ENCODE measurements around the gene PRRG2.

Gene PRRG2

DNA sequence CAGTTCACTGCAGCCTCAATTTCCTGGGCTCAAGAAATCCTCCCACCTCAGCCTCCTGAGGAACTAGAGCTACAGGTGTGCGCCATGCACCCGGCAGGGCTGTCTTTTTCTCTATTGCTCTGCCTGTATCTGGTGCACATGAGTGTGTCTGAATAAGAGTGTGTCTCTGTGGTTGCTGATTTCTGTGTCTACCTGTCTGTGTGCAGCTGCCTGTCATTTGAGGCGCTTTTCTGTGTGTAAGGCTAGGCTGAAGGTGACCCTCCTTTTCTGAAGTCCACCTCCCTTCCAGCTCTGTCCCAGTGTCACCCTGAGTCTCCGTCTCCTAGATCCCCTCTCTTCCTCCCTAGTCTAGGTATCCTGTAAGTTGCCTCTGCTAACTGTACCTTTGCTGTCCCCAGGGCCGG, 8.4 kb downstream of the PRRG2 start:
- peak; percentile 42 for DNase-seq (ENCODE audit: low spot score)

DNA sequence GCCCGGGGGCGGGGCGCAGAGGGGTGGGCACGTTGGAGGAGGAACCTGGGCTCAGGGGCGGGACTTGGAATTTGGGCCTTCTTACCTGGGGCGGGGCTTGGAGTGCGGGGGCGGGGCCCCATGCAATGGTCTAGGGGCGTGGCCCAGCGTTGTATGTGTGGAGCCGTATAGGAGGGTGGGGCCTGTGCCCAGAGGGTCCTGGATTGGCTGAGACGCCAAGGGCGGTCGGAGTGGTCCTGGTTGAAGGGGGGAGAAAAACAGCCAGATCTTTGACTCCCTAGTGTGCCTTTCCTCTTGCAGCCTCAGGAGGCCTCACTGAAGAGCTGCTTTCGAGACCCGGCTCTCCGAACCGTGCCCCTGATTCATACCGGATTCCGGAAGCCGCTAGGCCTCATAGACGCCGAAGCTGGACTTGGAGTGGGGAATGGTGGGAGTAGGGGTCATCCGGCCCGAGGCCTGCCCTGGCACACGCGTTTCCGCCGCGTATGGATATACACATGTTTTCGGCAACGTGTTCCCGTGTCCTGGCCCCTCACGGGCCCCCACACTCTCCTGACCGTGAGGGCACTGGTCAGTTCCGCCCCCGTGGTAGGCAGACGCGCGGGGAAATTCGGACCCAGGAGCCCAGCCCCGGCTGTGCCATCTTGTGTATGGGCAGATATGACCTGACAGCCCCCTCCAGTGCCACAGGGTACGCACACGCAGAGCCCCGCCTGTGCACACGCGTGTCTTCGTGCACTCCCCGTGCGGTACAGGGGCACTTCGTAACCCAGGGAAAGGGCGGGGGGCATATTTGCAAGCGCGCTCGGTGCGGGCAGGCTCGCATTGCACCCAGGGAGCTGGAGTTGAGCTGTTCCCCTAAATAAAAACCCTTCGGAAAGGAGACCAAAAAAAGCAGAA, 9.2 kb downstream of the PRRG2 start:
- peak; percentile 99 for DNase-seq (ENCODE audit: low spot score)

DNA sequence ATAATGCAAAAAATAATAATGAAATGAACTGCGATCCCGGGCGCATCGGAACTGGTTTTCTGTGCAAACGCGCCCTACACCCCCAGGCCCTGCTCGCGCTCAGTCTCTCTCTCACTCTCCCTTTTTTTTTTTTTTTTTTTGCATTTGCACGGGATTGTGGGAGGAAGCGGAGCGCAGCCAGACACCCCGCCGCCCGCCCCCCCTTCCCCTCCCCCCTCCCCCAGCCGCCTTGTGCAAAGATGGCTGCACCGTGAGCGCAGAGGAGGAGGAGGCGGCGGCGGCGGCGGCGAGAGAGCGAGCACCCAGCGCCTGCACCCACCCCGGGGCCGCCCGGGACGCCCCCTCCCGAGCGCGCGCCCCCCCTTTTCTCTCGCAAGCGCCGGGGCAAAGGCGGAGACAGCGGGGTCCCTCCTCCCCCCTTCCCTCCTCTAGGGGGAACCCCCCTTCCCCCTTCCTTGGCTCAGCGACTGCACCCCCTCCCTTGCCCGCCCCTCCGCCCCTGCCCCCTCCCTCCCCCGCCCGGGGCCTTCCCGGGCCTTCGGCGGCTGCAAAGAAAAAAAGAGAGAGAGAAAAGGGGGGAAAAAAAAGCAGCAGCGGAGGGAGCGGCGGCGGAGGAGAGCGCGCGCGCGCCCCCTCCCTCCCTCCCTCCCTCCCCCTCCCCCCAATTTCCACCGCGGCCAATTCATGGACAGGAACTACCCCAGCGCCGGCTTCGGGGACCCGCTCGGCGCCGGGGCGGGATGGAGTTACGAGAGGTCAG, 10.0 kb downstream of the PRRG2 start, which contains the start of gene PRR12:
PRR12 (plus strand) TSS at position 212 of the 760 bp plus-strand sequence; CDS start at position 685, 473 bp downstream.
- DNase-seq (ENCODE audit: low spot score), result peak; percentile 81

DNA sequence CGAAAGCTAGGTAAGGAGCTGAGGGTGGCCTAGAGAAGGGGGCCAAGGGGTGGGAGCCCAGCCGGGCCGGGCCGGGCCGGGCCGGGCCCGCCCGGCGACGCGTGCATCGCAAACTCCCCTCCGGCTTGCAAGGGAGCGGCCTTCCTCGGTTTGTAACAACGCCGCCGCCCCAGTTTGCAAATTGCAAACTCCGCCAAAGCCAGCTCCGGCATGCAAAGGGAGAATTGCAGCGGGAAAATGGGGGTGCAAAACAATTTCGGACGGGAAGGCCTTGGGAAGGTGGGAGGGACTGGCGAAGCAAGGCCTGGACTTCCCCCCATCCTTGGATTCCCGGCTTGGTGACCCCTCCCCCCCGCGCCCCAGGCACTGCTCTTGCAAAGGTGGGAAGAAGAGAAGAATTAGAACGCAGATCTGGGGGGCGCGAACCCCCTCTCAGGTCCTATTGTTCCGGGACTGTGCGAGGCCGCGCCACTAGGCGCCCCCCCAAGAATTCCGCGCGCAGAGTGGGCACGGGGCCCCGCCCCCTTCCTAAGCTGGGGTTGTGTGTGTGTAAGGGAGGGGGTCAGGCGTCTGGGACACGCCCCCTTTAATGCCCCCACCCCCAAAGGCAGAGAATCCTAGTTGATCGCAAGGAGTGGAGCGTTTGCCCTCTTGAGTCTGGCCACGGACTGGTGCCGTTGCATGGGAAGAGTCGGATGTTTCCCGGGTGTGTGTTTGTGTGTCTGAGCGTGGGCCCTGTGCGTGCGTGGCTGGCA, 10.8 kb downstream of the PRRG2 start:
- peak; percentile 66 for DNase-seq (ENCODE audit: low spot score)

DNA sequence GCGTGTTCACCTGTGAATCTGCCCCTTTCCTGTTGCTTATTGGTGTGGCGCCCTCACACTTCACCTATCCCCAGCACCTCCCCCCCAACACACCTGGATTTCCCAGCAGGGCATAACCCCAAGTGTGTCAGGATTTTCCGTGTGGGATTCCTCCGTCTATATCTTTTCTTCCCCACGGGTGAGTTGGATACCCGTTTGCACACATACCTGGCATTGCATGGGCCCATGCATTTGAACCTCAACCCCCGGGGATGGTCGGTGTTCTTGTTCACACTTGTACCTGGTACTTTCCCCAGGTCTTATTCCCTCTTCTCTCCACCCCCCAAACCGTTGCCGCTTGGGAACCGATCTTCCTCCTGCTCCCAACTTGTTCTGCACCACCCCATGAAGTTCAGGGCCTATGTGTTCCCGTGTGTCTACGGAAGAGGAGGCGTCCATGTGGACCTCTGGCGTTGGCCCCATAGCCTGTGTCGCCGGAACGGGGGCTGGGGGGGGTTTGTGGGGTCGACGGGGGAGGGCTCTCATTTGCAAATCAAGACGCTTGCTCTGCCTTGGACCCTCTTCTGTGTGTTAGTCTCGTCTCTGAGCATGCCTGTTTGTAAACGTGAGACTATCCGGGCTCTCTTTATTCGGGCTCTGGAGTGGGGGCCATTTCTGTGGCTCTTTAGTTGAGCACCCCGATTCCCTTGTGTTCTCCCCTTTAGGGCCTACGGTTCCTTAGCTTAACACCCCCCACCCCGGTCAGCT, 11.5 kb downstream of the PRRG2 start:
- DNase-seq (ENCODE audit: low spot score), result peak; percentile 64

DNA sequence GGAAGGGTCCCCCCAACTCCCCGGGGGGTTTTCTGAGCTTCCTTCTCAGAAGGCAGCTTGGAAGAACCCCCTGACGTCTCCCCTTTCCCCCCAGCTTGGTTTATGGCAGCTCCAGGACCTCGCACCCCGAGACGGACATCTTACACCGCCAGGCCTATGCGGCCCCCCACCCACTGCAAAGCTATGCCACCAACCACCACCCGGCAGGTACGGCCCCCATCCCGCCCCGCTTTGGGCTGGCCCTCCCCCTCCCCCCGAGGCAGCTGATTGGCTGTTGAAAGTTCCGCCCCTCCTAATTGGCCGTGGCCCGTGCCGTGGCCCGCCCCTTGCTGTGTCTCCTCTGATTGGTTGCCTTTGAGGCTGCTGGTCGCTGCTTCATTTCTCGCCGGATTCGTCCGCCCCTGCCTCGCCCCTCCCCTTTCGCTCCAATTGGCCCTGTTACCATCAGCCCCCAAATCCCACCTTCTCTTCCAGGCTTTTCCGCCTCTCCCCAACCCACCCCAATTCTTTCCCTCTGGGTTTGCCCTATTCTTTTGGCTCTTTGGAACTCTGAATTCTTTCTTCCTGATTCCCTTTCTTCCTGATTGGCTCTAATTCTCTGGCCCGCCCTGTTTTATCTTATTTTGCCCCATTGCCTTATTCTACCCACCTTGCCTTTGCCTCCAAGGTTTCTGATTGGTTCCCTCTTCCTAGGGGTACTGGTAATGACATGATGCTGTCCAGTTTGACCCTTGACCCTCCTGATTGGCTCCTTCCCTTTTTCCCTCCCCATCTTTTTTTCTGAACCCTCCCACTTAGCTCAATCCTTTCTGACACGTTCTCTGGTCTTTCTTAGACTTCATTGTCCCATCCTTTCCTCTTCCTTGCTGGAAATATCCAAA, 12.4 kb downstream of the PRRG2 start:
- DNase-seq (ENCODE audit: low spot score), result peak; percentile 95

DNA sequence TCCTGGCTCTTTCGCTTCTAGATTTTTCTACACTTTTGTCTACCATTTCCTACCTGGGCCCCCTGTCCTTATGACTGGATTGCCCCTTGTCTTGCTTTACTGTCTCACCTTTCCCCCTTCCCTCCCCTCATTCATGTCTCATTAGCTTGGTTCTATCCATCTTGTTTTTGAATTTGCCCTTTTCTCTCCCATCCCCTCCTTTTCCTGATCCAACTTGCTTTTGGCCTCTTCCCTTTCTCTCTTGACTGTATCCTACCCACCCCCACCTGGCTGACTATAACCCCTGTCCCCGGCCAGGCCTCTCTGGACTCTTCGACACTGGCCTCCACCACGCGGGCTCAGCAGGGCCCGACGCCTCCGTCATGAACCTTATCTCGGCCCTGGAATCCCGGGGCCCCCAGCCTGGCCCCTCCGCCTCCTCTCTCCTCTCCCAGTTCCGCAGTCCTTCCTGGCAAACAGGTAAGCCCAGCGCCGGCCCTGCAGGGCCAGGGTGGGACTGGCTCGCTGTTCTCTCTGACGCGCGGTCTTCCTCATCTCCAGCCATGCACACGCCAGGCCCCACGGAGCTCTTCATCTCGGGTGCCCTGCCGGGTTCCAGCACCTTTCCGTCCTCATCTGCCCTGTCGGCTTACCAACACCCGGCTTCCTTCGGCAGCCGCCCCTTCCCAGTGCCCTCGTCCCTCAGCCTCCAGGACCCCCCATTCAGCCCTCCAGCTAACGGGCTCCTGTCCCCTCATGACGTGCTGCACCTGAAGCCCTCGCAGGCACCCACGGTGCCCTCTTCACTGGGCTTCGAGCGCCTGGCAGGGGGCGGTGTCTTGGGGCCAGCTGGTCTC, 13.3 kb downstream of the PRRG2 start:
- DNase-seq (ENCODE audit: low spot score), result no peak

DNA sequence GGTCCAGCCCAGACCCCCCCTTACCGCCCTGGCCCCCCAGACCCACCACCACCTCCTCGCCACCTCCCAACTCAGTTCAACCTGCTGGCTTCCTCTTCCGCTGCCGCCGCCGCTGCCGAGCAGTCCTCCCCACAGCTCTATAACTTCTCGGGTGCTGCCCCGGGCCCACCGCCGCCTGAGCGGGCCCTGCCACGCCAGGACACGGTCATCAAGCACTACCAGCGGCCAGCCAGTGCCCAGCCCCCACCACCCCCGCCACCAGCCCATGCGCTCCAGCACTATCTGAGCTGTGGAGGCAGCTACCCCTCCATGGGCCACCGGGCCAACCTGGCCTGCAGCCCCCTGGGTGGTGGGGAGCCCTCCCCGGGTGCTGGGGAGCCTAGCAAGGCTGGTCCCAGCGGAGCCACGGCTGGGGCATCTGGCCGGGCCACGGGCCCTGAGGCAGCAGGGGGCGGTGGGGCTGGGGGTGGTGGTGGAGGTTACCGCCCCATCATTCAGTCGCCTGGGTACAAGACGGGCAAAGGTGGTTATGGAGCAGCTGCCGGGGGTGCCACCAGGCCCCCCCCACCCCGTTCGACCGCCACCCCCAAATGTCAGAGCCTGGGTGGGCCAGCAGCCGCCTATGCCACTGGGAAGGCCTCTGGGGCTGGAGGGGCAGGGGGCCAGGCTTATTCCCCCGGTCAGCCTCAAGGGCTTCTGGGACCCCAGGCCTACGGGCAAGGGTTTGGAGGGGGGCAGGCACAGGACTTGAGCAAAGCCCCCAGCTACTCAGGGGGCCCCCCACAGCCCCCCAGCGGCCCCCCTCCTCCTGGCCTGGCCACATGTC, 14.1 kb downstream of the PRRG2 start:
- DNase-seq (ENCODE audit: low spot score), result no peak

DNA sequence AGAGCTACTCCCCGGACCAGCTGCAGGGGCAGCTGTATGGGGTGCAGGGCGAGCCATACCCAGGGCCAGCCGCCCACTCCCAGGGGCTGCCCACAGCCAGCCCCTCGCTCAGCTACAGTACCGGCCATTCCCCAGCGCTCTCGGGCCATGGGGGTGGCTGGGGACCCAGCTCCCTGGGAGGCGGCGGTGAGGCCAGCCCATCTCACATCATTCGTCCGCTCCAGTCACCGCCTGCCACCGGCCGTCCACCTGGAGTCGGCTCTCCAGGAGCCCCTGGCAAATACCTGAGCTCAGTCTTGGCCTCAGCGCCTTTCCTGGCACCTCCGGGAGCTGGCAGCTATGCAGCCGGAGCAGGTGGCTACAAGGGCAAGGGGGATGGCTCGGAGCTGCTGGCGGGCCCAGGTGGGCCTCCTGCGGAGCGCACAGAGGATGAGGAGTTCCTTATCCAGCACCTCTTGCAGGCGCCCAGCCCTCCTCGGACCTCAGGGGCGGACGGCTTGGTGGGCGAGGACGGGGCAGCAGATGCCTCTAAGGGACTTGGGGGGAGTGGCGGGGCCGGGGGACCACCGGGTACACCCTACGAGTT, 14.8 kb downstream of the PRRG2 start:
- DNase-seq (ENCODE audit: low spot score), result no peak

DNA sequence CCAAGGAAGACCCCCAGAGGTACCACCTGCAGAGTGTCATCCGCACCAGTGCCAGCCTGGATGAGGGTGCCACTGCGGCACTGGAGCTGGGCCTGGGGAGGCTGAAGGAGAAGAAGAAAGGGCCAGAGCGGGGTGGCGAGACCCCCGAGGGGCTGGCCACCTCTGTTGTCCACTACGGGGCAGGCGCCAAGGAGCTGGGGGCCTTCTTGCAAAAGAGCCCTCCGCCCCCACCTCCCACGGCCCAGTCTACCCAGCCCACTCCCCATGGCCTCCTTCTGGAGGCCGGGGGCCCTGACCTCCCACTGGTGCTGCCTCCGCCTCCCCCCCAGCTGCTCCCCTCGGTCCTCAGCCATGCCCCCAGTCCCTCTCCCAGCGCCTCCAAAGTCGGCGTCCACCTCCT, 15.3 kb downstream of the PRRG2 start:
- DNase-seq (ENCODE audit: low spot score), result no peak

DNA sequence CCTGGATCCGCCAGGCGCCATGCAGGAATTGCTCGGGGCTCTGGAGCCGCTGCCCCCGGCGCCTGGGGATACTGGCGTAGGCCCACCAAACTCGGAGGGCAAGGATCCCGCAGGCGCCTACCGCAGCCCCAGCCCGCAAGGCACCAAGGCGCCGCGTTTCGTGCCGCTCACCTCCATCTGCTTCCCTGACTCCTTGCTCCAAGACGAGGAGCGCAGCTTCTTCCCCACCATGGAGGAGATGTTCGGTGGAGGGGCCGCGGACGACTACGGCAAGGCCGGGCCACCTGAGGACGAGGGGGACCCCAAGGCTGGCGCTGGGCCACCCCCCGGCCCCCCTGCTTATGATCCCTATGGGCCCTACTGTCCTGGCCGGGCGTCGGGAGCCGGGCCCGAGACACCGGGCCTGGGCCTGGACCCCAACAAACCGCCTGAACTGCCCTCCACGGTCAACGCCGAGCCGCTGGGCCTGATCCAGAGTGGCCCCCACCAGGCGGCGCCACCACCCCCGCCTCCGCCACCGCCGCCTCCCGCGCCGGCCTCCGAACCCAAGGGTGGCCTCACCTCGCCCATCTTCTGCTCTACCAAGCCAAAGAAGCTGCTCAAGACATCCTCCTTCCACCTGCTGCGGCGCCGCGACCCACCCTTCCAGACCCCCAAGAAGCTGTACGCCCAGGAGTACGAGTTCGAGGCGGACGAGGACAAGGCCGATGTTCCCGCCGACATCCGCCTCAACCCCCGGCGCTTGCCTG, 16.0 kb downstream of the PRRG2 start:
- no peak for DNase-seq (ENCODE audit: low spot score)

DNA sequence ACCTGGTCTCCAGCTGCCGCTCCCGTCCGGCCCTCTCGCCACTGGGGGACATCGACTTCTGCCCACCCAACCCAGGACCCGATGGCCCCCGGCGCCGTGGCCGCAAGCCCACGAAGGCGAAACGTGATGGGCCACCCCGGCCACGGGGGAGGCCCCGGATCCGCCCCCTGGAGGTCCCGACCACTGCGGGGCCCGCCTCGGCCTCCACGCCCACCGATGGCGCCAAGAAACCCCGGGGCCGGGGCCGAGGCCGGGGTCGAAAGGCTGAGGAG, 16.5 kb downstream of the PRRG2 start:
- DNase-seq (ENCODE audit: low spot score), result no peak

DNA sequence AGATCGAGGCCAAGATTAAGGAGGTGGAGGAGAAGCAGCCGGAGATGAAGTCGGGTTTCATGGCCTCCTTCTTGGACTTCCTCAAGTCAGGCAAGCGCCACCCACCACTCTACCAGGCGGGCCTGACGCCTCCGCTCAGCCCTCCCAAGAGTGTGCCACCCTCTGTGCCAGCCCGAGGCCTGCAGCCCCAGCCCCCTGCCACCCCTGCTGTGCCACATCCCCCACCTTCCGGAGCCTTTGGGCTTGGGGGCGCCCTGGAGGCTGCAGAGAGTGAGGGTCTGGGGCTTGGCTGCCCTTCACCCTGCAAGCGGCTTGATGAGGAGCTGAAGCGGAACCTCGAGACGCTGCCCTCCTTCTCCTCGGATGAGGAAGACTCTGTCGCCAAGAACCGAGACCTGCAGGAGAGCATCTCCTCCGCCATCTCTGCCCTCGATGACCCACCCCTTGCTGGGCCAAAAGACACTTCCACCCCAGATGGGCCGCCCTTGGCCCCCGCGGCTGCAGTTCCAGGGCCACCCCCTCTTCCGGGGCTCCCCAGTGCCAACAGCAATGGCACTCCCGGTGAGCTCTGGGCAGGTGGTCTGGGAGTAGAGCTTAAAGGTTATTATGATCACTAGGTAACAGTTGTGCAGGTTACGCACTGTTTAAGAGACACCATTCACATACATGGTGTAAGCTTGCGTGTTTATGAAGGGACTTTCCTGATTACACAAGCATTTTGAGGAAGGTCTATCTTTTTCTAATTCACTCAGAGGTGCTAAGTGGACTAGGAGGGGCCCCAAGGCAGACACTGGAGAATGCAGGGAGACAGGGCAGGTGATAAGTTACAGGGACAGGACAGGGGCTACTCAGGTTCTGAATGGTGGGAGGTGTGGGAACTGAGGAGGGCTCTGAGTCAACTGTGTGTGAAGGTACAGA, 18.5 kb downstream of the PRRG2 start:
- DNase-seq (ENCODE audit: low spot score), result no peak

DNA sequence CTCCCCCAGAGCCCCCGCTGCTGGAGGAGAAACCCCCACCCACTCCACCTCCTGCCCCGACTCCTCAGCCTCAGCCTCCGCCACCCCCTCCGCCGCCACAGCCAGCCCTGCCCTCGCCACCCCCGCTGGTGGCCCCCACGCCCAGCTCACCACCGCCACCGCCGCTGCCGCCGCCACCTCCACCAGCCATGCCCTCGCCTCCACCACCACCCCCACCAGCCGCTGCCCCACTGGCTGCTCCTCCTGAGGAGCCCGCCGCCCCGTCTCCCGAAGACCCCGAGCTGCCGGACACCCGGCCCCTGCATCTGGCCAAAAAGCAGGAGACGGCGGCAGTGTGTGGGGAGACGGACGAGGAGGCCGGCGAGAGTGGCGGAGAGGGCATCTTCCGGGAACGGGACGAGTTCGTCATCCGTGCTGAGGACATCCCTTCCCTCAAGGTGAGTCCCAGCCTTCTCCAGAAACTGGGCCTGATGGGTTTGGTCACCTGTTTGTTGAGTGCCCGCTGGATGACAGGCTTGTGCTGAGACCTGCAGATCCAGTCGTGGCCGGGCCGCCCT, 20.4 kb downstream of the PRRG2 start:
- no peak for DNase-seq (ENCODE audit: low spot score)

DNA sequence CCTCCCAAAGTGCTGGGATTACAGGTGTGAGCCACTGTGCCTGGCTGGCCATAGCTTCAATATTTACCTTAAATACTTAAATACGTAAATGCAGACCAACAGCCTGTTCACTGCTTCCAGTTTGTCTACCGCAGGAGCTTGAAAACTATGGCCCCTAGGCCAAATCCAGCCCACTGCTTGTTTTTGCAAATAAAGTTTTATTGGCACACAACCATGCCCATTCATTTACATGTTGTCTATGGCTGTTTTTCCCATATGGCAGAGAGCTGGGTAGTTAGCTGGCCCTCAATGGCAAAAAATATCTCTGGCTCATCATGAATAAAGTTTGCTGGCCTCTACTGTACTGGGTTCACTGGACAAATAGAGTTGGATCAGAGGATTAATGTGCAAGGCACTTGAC, 21.7 kb downstream of the PRRG2 start:
- DNase-seq (ENCODE audit: low spot score), result no peak

DNA sequence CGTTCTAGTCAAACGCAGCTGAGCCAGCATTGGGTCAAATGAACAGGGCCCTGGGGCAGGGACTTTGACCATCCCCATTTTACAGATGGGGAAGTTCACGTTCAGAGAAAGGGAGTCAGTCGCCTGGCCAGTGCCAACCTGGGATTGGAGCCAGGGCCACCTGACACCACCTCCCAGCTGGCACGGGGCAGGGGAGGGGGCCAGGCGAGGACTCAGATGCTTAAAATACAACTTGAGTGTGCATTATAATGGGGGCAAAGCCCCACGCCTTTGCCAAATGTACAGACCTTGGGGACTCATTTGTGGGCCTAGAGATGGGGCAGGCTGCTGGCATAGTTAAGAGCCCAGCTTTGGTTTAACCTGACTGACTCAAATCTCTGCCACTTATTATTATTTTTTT, 24.5 kb downstream of the PRRG2 start:
- no peak for DNase-seq (ENCODE audit: low spot score)
